A673 (cell line): Measurements from ENCODE around the gene ADNP2. TPM values are rescaled to one million over a fixed set of nuclear protein-coding genes. Genes with fewer than 3 reads are reported as not detected.

Experiments
- BruUV-seq: library from RNA; stranded (reverse); fragments of 400-500 nt; replicated peaks from 2 replicates; lab custom pipeline; 2021; lab: Mats Ljungman, UMichigan
- CTCF ChIA-PET: fragments of 300-600 bp; sonication (Branson Sonifier 250); formaldehyde crosslinking; loops from one replicate; lab custom pipeline; 2022; ENCODE audit warnings: antibody characterized with exemption; lab: Charles Lee
- POLR2A ChIA-PET: fragments of 300-600 bp; sonication (Branson Sonifier 250); formaldehyde crosslinking; loops from one replicate; lab custom pipeline; 2022; ENCODE audit warnings: antibody characterized with exemption; ENCODE audit not compliant: low non-redundant PET; lab: Charles Lee
- DNase-seq: peaks from one replicate; pipeline ENCODE4 v3.0.0-alpha.2; 2015; ENCODE audit warnings: low spot score
- H3K27ac ChIP-seq: fragments of 200-600 bp; sonication (generic); 2 replicates; pipeline ENCODE4 v1.5.1; 2016; ENCODE audit warnings: mixed run types, low read depth, mild to moderate bottlenecking, mixed read lengths, antibody characterized with exemption, low read length; ENCODE audit not compliant: poor library complexity, severe bottlenecking
- H3K27me3 ChIP-seq: fragments of 200-600 bp; sonication (generic); replicated peaks from 2 replicates; pipeline ENCODE4 v1.6.1; 2017; ENCODE audit warnings: mixed run types, low read depth, mild to moderate bottlenecking, mixed read lengths, antibody characterized with exemption, low read length; ENCODE audit not compliant: insufficient read depth, poor library complexity
- H3K36me3 ChIP-seq: fragments of 200-600 bp; sonication (generic); 2 replicates; pipeline ENCODE4 v1.6.1; 2016; ENCODE audit warnings: mixed run types, mild to moderate bottlenecking, mixed read lengths, antibody characterized with exemption, low read length; ENCODE audit not compliant: insufficient read depth, poor library complexity, severe bottlenecking
- H3K4me1 ChIP-seq: fragments of 200-600 bp; sonication (generic); 2 replicates; pipeline ENCODE4 v1.6.1; 2017; ENCODE audit warnings: mixed run types, mild to moderate bottlenecking, mixed read lengths, antibody characterized with exemption, low read length; ENCODE audit not compliant: insufficient read depth, poor library complexity, severe bottlenecking
- H3K4me3 ChIP-seq: fragments of 200-600 bp; sonication (generic); 2 replicates; pipeline ENCODE4 v1.5.1; 2016; ENCODE audit warnings: low read depth, mixed run types, mild to moderate bottlenecking, mixed read lengths, low read length; ENCODE audit not compliant: poor library complexity, severe bottlenecking
- H3K9me3 ChIP-seq: fragments of 200-600 bp; sonication (generic); 2 replicates; pipeline ENCODE4 v1.6.1; 2016; ENCODE audit warnings: mixed run types, low read depth, mild to moderate bottlenecking, mixed read lengths, antibody characterized with exemption, low read length; ENCODE audit not compliant: poor library complexity, severe bottlenecking
- CTCF ChIP-seq: fragments of 300-800, 200-600 bp; sonication (generic); conservative IDR thresholded peaks from 2 replicates; pipeline ENCODE4 v1.5.1; 2017; ENCODE audit warnings: low read depth, mild to moderate bottlenecking, antibody characterized with exemption, low read length, moderate library complexity, mixed read lengths
- EZH2 ChIP-seq: fragments of 200-600 bp; sonication (generic); IDR thresholded peaks from 2 replicates; pipeline ENCODE4 v1.6.1; 2017; ENCODE audit warnings: borderline replicate concordance, low read depth, mild to moderate bottlenecking, mixed read lengths, antibody characterized with exemption, low read length; ENCODE audit not compliant: poor library complexity, severe bottlenecking
- intact Hi-C: fragments of 100-400 bp; cut with micrococcal nuclease; formaldehyde crosslinking; loops from one replicate; pipeline ENCODE4 v1.10.0; 2022; ENCODE audit not compliant: unreplicated experiment
- total RNA-seq: library from RNA; stranded (reverse); gene quantifications from 2 replicates; pipeline ENCODE4 v1.2.3, GENCODE V29; 2021

The ADNP2 gene
- total RNA-seq, 1 experiment from 2014 or later, result 27.5 TPM

GRCh38 chr18:80130555-80130954 is 21.5 kb downstream of the ADNP2 start:
- Histone ChIP-seq H3K4me1 (no peaks in the 10 kb centered on the region), H3K27ac (no peak overlapping the region), H3K27me3 (no peaks in the 10 kb centered on the region), H3K4me3 (no peak overlapping the region), H3K9me3 (no peaks in the 10 kb centered on the region), H3K36me3 (peaks cover 26% of the 10 kb centered on the region)
- intact Hi-C loops, result no loop called here
- BruUV-seq, result no TSS peak
- CTCF ChIA-PET, result no interaction called here
- TF ChIP-seq CTCF (no peak), EZH2 (no peak)
- DNase-seq, result no peak
- POLR2A ChIA-PET, result interaction anchor here (0.6 kb wide), 1 partner anchor 73 kb away, joined by 3 read pairs; no protein-coding TSS in a partner anchor

- Histone ChIP-seq H3K9me3 (no peaks in the 10 kb centered on the region), H3K4me3 (no peak overlapping the region), H3K4me1 (no peaks in the 10 kb centered on the region), H3K27me3 (no peaks in the 10 kb centered on the region), H3K36me3 (peaks cover 35% of the 10 kb centered on the region), H3K27ac (no peak overlapping the region)
- POLR2A ChIA-PET, result no interaction called here
- TF ChIP-seq EZH2 (no peak), CTCF (no peak)
- intact Hi-C loops, result no loop called here
- CTCF ChIA-PET, result no interaction called here
- no TSS peak for BruUV-seq
- no peak for DNase-seq
Measured at GRCh38 chr18:80132180-80132812, 23.2 kb downstream of the ADNP2 start.

GRCh38 chr18:80133124-80133523 is 24.1 kb downstream of the ADNP2 start:
- no peaks in the 10 kb centered on the region for H3K27me3 ChIP-seq
- TF ChIP-seq EZH2 (no peak), CTCF (no peak)
- CTCF ChIA-PET, result no interaction called here

More at GRCh38 chr18:80133124-80133523, 24.1 kb downstream of the ADNP2 start:
- H3K36me3 ChIP-seq, result peaks cover 44% of the 10 kb centered on the region
- DNase-seq, result no peak
- POLR2A ChIA-PET, result no interaction called here
- no peak overlapping the region for H3K4me3 ChIP-seq
- BruUV-seq, result no TSS peak
- H3K9me3 ChIP-seq, result no peaks in the 10 kb centered on the region
- intact Hi-C loops, result no loop called here
- H3K27ac ChIP-seq, result no peak overlapping the region
- no peaks in the 10 kb centered on the region for H3K4me1 ChIP-seq
